ENCODE measurements around the gene WDR55. TPM values are rescaled to one million over a fixed set of nuclear protein-coding genes. Genes with fewer than 3 reads are reported as not detected.
A peak's percentile ranks its signal among the peaks of the same experiment; 100 is the strongest.

Gene WDR55
- total and polyA plus RNA-seq, 12 donors: 13.3 to 20.8 (median 16.8) TPM

DNA sequence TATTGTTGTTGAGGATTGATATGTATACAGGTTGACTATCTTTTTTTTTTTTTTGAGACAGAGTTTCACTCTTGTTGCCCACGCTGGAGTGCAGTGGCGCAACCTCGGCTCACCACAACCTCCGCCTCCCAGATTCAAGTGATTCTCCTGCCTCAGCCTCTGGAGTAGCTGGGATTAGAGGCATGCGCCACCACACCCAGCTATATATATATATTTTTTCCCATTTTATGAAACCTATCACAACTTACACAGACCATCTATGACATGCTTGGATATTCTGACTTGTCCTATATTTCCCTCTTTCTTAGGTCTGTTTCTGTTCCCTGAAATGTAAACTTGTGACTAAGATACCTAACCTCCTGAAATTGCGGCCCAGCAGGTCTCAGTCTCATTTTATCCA is 36.7 kb upstream of the WDR55 start:
- Histone ChIP-seq H3K4me3 (no peak overlapping the region), H3K27ac (no peak overlapping the region), H3K4me1 (replicated peaks in 1 of 2) (peaks cover 0 to 20% of the 10 kb centered on the region in 2 donors), H3K27me3 (no peaks in the 10 kb centered on the region), H3K9me3 (replicated peaks in 1 of 3) (no peaks in the 10 kb centered on the region), H3K36me3 (replicated peaks in 1 of 2) (no peaks in the 10 kb centered on the region)
- TF ChIP-seq, protein P1, sequence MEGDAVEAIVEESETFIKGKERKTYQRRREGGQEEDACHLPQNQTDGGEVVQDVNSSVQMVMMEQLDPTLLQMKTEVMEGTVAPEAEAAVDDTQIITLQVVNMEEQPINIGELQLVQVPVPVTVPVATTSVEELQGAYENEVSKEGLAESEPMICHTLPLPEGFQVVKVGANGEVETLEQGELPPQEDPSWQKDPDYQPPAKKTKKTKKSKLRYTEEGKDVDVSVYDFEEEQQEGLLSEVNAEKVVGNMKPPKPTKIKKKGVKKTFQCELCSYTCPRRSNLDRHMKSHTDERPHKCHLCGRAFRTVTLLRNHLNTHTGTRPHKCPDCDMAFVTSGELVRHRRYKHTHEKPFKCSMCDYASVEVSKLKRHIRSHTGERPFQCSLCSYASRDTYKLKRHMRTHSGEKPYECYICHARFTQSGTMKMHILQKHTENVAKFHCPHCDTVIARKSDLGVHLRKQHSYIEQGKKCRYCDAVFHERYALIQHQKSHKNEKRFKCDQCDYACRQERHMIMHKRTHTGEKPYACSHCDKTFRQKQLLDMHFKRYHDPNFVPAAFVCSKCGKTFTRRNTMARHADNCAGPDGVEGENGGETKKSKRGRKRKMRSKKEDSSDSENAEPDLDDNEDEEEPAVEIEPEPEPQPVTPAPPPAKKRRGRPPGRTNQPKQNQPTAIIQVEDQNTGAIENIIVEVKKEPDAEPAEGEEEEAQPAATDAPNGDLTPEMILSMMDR (IDR thresholded peaks at IDR 0.05): no peak
- no peak for TF ChIP-seq POLR2A (IDR thresholded peaks at IDR 0.05)
- no peak for DNase-seq
- WGBS, 4 donors: 82 to 95% (median 90%) methylated on average over 6 of the region's 6 CpGs
- intact Hi-C loops (cut with DNase I): no loop called here

DNA sequence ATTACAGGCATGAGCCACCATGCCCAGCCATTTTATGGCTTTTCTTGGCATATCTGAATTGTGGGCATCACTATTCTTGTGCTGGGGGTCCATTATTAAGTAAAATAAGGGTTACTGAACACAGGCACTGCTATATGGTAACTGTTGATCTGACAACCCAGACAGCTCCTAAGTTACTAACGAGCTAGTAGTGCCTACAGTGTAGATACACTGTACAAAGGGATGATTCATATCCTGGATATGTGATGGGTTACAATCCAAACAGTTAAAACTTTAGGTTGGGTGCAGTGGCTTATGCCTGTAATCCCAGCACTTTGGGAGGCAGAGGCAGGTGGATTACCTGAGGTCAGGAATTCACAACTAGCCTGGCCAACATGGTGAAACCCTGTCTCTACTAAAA is 36.0 kb upstream of the WDR55 start:
- no peak for DNase-seq
- whole genome bisulfite sequencing, 4 donors: 31 to 77% (median 59%) methylated on average over 1 of the region's 1 CpG
- Histone ChIP-seq H3K4me1 (replicated peaks in 1 of 2) (peaks cover 0 to 24% of the 10 kb centered on the region in 2 donors), H3K27ac (no peak overlapping the region), H3K36me3 (replicated peaks in 1 of 2) (no peaks in the 10 kb centered on the region), H3K27me3 (no peaks in the 10 kb centered on the region), H3K4me3 (no peak overlapping the region), H3K9me3 (replicated peaks in 1 of 3) (no peaks in the 10 kb centered on the region)
- TF ChIP-seq, protein P1 (IDR thresholded peaks at IDR 0.05): no peak
- no peak for TF ChIP-seq POLR2A (IDR thresholded peaks at IDR 0.05)
- intact Hi-C loops (cut with DNase I): no loop called here

DNA sequence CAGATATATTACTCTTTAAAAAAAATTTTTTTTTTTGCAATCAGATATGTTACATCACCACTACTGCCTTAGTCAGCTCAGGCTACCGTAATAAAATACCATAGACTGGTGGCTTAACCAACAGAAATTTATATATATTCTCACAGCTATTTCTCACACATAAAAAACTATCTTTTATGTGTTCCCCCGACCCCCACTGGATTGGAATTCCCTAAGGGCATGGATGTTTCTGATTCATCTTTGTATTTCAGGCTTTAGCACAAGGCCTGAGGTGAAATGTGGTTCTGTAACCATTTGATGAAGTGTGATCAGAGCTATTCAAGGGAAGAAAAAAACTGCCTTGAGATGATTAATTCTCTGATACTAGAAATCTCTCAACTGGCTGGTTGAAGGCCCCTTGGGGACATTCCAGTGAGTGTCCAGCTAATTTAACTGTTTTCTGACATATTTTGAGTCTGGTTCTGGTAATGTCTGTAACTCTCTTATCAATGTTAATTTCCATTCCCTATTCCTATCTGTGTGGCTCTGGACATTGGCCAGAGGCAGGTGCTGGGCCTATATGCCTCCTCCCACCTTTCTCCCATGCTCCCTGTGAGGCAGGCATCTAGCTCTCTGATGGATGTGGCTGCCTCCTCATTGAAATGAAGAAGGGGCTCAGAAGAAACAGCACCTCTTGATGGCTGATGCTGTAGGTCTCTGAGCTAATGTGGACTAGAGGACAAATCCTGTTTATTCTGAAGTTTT is 34.2 kb upstream of the WDR55 start:
- peaks cover 0 to 38% of the 10 kb centered on the region in 2 donors for H3K4me1 ChIP-seq (replicated peaks in 1 of 2)
- TF ChIP-seq, protein P1 (IDR thresholded peaks at IDR 0.05): no peak
- TF ChIP-seq POLR2A (IDR thresholded peaks at IDR 0.05): no peak
- H3K36me3 ChIP-seq (replicated peaks in 1 of 2): no peaks in the 10 kb centered on the region
- DNase-seq: peak in 1 of 7 donors; percentile 48
- WGBS, 4 donors: 32 to 51% (median 44%) methylated on average over 2 of the region's 2 CpGs
- peak overlapping the region in 1 of 4 donors; percentile 49 for H3K4me3 ChIP-seq
- no peaks in the 10 kb centered on the region for H3K9me3 ChIP-seq (replicated peaks in 1 of 3)
- peak overlapping the region; percentile 22 to 95 (median 55) for H3K27ac ChIP-seq
- intact Hi-C loops (cut with DNase I): loop anchor here in 1 of 2 donors (5.0 kb wide), 1 partner anchor 53 kb away; no protein-coding TSS in a partner anchor
- no peaks in the 10 kb centered on the region for H3K27me3 ChIP-seq

DNA sequence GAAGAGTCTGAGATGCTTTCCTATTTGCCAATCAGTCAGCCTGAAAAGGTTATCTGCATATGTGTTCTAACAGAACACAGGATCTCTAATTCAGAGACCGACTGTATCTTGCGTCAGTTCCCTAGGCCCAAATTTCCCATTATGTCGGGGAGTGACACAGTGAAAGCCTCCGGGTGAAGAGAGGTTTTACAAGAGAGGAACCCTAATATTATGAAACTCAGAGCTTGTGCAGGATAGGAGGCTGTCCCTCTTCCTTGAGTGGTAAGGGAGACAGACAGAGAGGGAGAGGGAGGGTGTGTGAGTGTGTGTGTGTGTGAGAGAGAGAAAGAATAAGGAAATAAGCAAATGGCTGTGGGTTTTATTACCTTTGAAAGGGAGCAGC is 33.7 kb upstream of the WDR55 start:
- Histone ChIP-seq H3K9me3 (replicated peaks in 1 of 3) (no peaks in the 10 kb centered on the region), H3K27me3 (no peaks in the 10 kb centered on the region), H3K36me3 (replicated peaks in 1 of 2) (no peaks in the 10 kb centered on the region), H3K4me3 (peak overlapping the region in 1 of 4 donors; percentile 49), H3K27ac (peak overlapping the region; percentile 36 to 95 (median 89)), H3K4me1 (replicated peaks in 1 of 2) (peaks cover 0 to 38% of the 10 kb centered on the region in 2 donors)
- peak in 1 of 2 donors; percentile 10 for TF ChIP-seq POLR2A (IDR thresholded peaks at IDR 0.05)
- TF ChIP-seq, protein P1 (IDR thresholded peaks at IDR 0.05): no peak
- intact Hi-C loops (cut with DNase I): loop anchor here in 1 of 2 donors (5.0 kb wide), 1 partner anchor 54 kb away; no protein-coding TSS in a partner anchor
- 72 to 82% (median 80%) methylated on average over 4 of the region's 4 CpGs for WGBS, 4 donors
- peak in 1 of 7 donors; percentile 17 for DNase-seq
